SH-SY5Y (cell line): ENCODE data around the gene SMIM10L2A.

Experiments
- GATA2 ChIP-seq: IDR thresholded peaks from 2 replicates; pipeline ENCODE4 v1.6.1; 2011; ENCODE audit warnings: mild to moderate bottlenecking, low read depth, low read length
- GATA3 ChIP-seq: IDR thresholded peaks from 2 replicates; pipeline ENCODE4 v1.6.1; 2011; ENCODE audit warnings: low read depth, mild to moderate bottlenecking, low read length, moderate library complexity

DNA sequence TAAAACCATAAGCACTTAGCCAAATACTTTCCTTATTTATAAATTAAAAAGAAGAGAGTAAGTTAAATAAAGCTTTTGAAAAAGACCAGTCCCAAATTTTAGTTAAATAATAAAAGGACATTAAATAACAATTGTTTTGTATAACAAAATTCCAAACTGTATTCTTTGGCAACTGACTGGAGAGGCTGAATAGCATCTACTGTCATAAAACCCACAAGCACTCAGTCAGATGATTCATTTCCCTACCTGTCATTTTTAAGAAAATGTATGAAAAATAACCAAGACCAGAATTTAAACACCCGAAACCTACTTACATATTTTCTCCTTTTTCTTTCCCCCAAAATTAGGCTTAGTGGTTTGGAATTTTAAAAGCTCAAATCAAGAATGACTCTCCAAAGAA, 32.5 kb upstream of the SMIM10L2A start:
- TF ChIP-seq GATA2 (no peak), GATA3 (no peak)
